Stomach (tissue), 9 donors: Measurements from ENCODE around the gene ARID1B. TPM values are rescaled to one million over a fixed set of nuclear protein-coding genes. Genes with fewer than 3 reads are reported as not detected.

Experiments
- DNase-seq, 2 donors: peaks; one replicate each; pipeline versions ENCODE4 v3.0.0 to v3.0.0-alpha.2; 2013 to 2019
- H3K27ac ChIP-seq, 5 donors: fragments of 200-600 bp in 4 of 5; sonication (generic) in 4 of 5; one replicate each; pipeline ENCODE4 v1.5.1; 2013 to 2019; ENCODE audit warnings: mild to moderate bottlenecking in 1 of 5, moderate library complexity in 1 of 5
- H3K27me3 ChIP-seq, 3 donors: fragments of 200-600 bp; sonication (generic); one replicate each; pipeline ENCODE4 v1.5.1; 2017 to 2019; ENCODE audit warnings: mixed run types in 1 of 3
- H3K36me3 ChIP-seq, 4 donors: fragments of 200-600 bp; sonication (generic); 1 replicate in 3 of 4; 2 replicates in 1 of 4; pipeline ENCODE4 v1.5.1; 2016 to 2019
- H3K4me1 ChIP-seq, 4 donors: fragments of 200-600 bp; sonication (generic); one replicate each; pipeline ENCODE4 v1.5.1; 2016 to 2019
- H3K4me3 ChIP-seq, 4 donors: fragments of 200-600 bp; sonication (generic) in 3 of 4; one replicate each; pipeline ENCODE4 v1.5.1; 2016 to 2019; ENCODE audit warnings: mild to moderate bottlenecking in 1 of 4
- H3K9me3 ChIP-seq, 4 donors: fragments of 200-600 bp; sonication (generic); one replicate each; pipeline ENCODE4 v1.5.1; 2016 to 2019
- CTCF ChIP-seq, 7 experiments: fragments of 450-650 bp in 4 of 7; fragments of 200-600 bp in 3 of 7; sonication (generic) in 3 of 7; IDR thresholded peaks; one replicate each; pipeline ENCODE4 v1.5.1; 2016 to 2019; ENCODE audit warnings: antibody characterized with exemption in 7 of 7, control low read depth in 2 of 7, mild to moderate bottlenecking in 1 of 7
- EP300 ChIP-seq: sonication (generic); formaldehyde crosslinking; IDR thresholded peaks from one replicate; pipeline ENCODE4 v1.6.1; 2017; ENCODE audit warnings: antibody characterized with exemption
- POLR2A ChIP-seq, 4 donors: fragments of 450-650 bp; IDR thresholded peaks; one replicate each; pipeline ENCODE4 v1.6.1; 2016; ENCODE audit warnings: antibody characterized with exemption in 4 of 4, control low read depth in 2 of 4, mild to moderate bottlenecking in 1 of 4, moderate library complexity in 1 of 4
- POLR2AphosphoS5 ChIP-seq, 3 donors: sonication (generic); formaldehyde crosslinking; IDR thresholded peaks; one replicate each; pipeline ENCODE4 v1.6.1; 2016; ENCODE audit warnings: antibody characterized with exemption in 3 of 3
- WGBS, 5 donors: extraction: QIAGEN DNeasy Blood & Tissue Kit in 3 of 5; methylation state at CpG; one replicate each; pipeline versions ENCODE4 v1.1.5 to v1.1.7; 2013 to 2018; 5-methylcytosine and 5-hydroxymethylcytosine counted together
- intact Hi-C: fragments of 100-400 bp; cut with DNase I; formaldehyde crosslinking; loops from one replicate; pipeline ENCODE4 v1.15.1; 2023; ENCODE audit warnings: low total_unique reads
- polyA plus RNA-seq, 3 donors: library from polyadenylated mRNA; stranded (reverse); fragments of 200-250 nt; gene quantifications; one replicate each; pipeline ENCODE4 v1.2.3, GENCODE V29; 2013
- total RNA-seq, 5 donors: library from RNA; depleted of rRNA; stranded (reverse); fragments of >200 nt; gene quantifications; one replicate each; pipeline versions ENCODE4 v1.1.0 to v1.2.3, GENCODE V29; 2014 to 2016
- donor health status: healthy with polysubstance abuse.
- donor health status: Bipolar disorder and iron deficiency.
- donor health status: healthy.

The ARID1B gene
- total and polyA plus RNA-seq, 8 donors: 8.8 to 183 (median 48.3) TPM

- WGBS, 5 donors: 86 to 90% (median 88%) methylated on average over 6 of the region's 6 CpGs
- no peak for TF ChIP-seq POLR2A (IDR thresholded peaks at IDR 0.05)
- no peak for TF ChIP-seq EP300
- no peak for TF ChIP-seq POLR2AphosphoS5 (IDR thresholded peaks at IDR 0.05)
- TF ChIP-seq CTCF (IDR thresholded peaks at IDR 0.05): no peak
- H3K27ac ChIP-seq: no peak overlapping the region
- intact Hi-C loops: no loop called here
- no peaks in the 10 kb centered on the region for H3K27me3 ChIP-seq
- H3K9me3 ChIP-seq: no peaks in the 10 kb centered on the region
- H3K36me3 ChIP-seq: no peaks in the 10 kb centered on the region
- H3K4me3 ChIP-seq: no peak overlapping the region
- no peak for DNase-seq
- peaks cover 38 to 99% (median 76%) of the 10 kb centered on the region in 4 donors for H3K4me1 ChIP-seq
Observed at GRCh38 chr6:156845454-156846155, 68.4 kb downstream of the ARID1B start.

- Histone ChIP-seq H3K27ac (peak overlapping the region in 1 of 5 donors; percentile 30), H3K4me1 (peaks cover 32 to 100% (median 74%) of the 10 kb centered on the region in 4 donors), H3K36me3 (no peaks in the 10 kb centered on the region), H3K4me3 (no peak overlapping the region), H3K27me3 (no peaks in the 10 kb centered on the region), H3K9me3 (no peaks in the 10 kb centered on the region)
- TF ChIP-seq EP300: no peak
- no peak for TF ChIP-seq CTCF (IDR thresholded peaks at IDR 0.05)
- no peak for TF ChIP-seq POLR2A (IDR thresholded peaks at IDR 0.05)
- TF ChIP-seq POLR2AphosphoS5 (IDR thresholded peaks at IDR 0.05): no peak
- DNase-seq: no peak
- intact Hi-C loops: no loop called here
- WGBS, 5 donors: 71 to 84% (median 74%) methylated on average over 6 of the region's 6 CpGs
Observed at GRCh38 chr6:156846845-156847599, 69.8 kb downstream of the ARID1B start.

GRCh38 chr6:156848123-156848522, 70.9 kb downstream of the ARID1B start:
- 59 to 72% (median 63%) methylated on average over 3 of the region's 3 CpGs for WGBS, 5 donors
- intact Hi-C loops: no loop called here
- Histone ChIP-seq H3K9me3 (no peaks in the 10 kb centered on the region), H3K36me3 (no peaks in the 10 kb centered on the region), H3K4me3 (no peak overlapping the region), H3K27ac (peak overlapping the region in 3 of 5 donors; percentile 13 to 39 (median 27)), H3K27me3 (no peaks in the 10 kb centered on the region), H3K4me1 (peaks cover 32 to 100% (median 70%) of the 10 kb centered on the region in 4 donors)
- peak in 1 of 2 donors; percentile 39 for DNase-seq
- no peak for TF ChIP-seq POLR2AphosphoS5 (IDR thresholded peaks at IDR 0.05)
- TF ChIP-seq EP300: no peak
- TF ChIP-seq CTCF (IDR thresholded peaks at IDR 0.05): no peak
- TF ChIP-seq POLR2A (IDR thresholded peaks at IDR 0.05): no peak

- H3K27me3 ChIP-seq: no peaks in the 10 kb centered on the region
- TF ChIP-seq CTCF (IDR thresholded peaks at IDR 0.05) (no peak), POLR2AphosphoS5 (IDR thresholded peaks at IDR 0.05) (no peak), EP300 (no peak)
- DNase-seq: peak in 1 of 2 donors; percentile 86
- no peaks in the 10 kb centered on the region for H3K36me3 ChIP-seq
- no peak overlapping the region for H3K4me3 ChIP-seq
- 34 to 47% (median 40%) methylated on average over 5 of the region's 5 CpGs for WGBS, 5 donors
- peak overlapping the region in 3 of 5 donors; percentile 13 to 39 (median 27) for H3K27ac ChIP-seq
- no peaks in the 10 kb centered on the region for H3K9me3 ChIP-seq
- peaks cover 32 to 100% (median 69%) of the 10 kb centered on the region in 4 donors for H3K4me1 ChIP-seq
- intact Hi-C loops: no loop called here
Observed at GRCh38 chr6:156848533-156848932, 71.4 kb downstream of the ARID1B start.
